ENCODE data around the gene UBE2I. TPM values are rescaled to one million over a fixed set of nuclear protein-coding genes. Genes with fewer than 3 reads are reported as not detected.

Gene UBE2I
- polyA plus RNA-seq, 2 of the 4 experiments (the other 2 are of a cell fraction), result 170 to 208 TPM

DNA sequence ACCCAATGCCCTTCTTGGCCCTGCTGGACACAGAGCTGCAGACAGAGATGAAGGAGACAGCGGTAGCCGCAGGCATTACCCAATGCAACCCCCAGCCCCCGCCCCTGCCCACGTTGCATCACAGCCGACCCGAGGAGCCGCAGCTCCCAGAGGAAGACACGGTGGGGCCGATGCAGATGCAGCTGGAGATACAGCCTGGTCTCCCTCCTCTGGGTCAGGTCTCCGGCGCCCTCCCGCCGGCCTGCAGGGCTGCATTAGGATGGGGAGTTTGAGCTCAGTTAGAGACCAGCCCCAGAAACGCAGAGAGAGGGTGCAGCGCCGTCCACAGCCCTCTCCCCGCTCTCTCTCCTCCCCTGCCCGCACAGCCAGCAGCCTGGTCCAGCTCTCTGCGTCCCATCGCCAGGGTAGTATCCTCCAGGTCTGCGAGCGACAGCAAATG is 19.4 kb upstream of the UBE2I start:
- no peak overlapping the region for H3K4me2 ChIP-seq
- ChIA-PET CTCF (interaction anchor here (1.0 to 3.2 kb wide), 5 partner anchors 11 to 57 kb away, joined by 3 to 20 read pairs (median 3); no protein-coding TSS in a partner anchor), POLR2A (no interaction called here)
- peaks cover 8% of the 10 kb centered on the region; the same call in 1 of the 3 replicates for H3K4me1 ChIP-seq
- H3K9me3 ChIP-seq, result no peaks in the 10 kb centered on the region
- TF ChIP-seq, protein P1, sequence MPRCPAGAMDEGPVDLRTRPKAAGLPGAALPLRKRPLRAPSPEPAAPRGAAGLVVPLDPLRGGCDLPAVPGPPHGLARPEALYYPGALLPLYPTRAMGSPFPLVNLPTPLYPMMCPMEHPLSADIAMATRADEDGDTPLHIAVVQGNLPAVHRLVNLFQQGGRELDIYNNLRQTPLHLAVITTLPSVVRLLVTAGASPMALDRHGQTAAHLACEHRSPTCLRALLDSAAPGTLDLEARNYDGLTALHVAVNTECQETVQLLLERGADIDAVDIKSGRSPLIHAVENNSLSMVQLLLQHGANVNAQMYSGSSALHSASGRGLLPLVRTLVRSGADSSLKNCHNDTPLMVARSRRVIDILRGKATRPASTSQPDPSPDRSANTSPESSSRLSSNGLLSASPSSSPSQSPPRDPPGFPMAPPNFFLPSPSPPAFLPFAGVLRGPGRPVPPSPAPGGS (IDR thresholded peaks at IDR 0.05), result no peak
- TF ChIP-seq EHMT2 (IDR thresholded peaks at IDR 0.05; ENCODE audit: low read depth), result no peak
- no peak for TF ChIP-seq EHF (CRISPR knock-in tag; IDR thresholded peaks at IDR 0.05)
- no peak for TF ChIP-seq EP300 (IDR thresholded peaks at IDR 0.05)
- TF ChIP-seq HES2 (IDR thresholded peaks at IDR 0.05), result no peak
- no peak for TF ChIP-seq CHD4 (IDR thresholded peaks at IDR 0.05; ENCODE audit: borderline replicate concordance)
- no peak for TF ChIP-seq CHD2 (IDR thresholded peaks at IDR 0.05; ENCODE audit: low read length, partially characterized antibody)
- TF ChIP-seq PHF8 (IDR thresholded peaks at IDR 0.05; ENCODE audit: borderline replicate concordance, low read depth), result no peak
- no peak for TF ChIP-seq TP53 (CRISPR knock-in tag; IDR thresholded peaks at IDR 0.05)
- no peak for TF ChIP-seq RAD21 (conservative IDR thresholded peaks at IDR 0.05 in 1 of 2, IDR thresholded peaks at IDR 0.05 in 1 of 2)
- no peak for TF ChIP-seq JUN (IDR thresholded peaks at IDR 0.05)
- TF ChIP-seq, protein P2, sequence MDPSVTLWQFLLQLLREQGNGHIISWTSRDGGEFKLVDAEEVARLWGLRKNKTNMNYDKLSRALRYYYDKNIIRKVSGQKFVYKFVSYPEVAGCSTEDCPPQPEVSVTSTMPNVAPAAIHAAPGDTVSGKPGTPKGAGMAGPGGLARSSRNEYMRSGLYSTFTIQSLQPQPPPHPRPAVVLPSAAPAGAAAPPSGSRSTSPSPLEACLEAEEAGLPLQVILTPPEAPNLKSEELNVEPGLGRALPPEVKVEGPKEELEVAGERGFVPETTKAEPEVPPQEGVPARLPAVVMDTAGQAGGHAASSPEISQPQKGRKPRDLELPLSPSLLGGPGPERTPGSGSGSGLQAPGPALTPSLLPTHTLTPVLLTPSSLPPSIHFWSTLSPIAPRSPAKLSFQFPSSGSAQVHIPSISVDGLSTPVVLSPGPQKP (IDR thresholded peaks at IDR 0.05; ENCODE audit: low read depth, low read length), result no peak
- no peak for TF ChIP-seq SREBF2 (IDR thresholded peaks at IDR 0.05)
- no peak for TF ChIP-seq CEBPB (IDR thresholded peaks at IDR 0.05)
- no peak for TF ChIP-seq GATA3 (IDR thresholded peaks at IDR 0.05; ENCODE audit: borderline replicate concordance)
- TF ChIP-seq MAZ (IDR thresholded peaks at IDR 0.05; ENCODE audit: borderline replicate concordance, low read depth, low read length), result no peak
- no peak for TF ChIP-seq POLR2A (IDR thresholded peaks at IDR 0.05; ENCODE audit: low read length)
- TF ChIP-seq RNF2 (IDR thresholded peaks at IDR 0.05; ENCODE audit: borderline replicate concordance, low read depth), result no peak
- TF ChIP-seq PBX3 (IDR thresholded peaks at IDR 0.05), result no peak
- no peak overlapping the region for H3K4me3 ChIP-seq
- DNase-seq (ENCODE audit: low read depth in 1 of 2, low spot score in 1 of 2) (no peak), ATAC-seq (peak; percentile 11 to 16; a peak in 2 of 6 replicates), FAIRE-seq (no peak)
- H3K27ac ChIP-seq, result no peak overlapping the region
- WGBS (ENCODE audit: missing lambda C conversion rate), result 84% methylated on average over 11 of the region's 22 CpGs

DNA sequence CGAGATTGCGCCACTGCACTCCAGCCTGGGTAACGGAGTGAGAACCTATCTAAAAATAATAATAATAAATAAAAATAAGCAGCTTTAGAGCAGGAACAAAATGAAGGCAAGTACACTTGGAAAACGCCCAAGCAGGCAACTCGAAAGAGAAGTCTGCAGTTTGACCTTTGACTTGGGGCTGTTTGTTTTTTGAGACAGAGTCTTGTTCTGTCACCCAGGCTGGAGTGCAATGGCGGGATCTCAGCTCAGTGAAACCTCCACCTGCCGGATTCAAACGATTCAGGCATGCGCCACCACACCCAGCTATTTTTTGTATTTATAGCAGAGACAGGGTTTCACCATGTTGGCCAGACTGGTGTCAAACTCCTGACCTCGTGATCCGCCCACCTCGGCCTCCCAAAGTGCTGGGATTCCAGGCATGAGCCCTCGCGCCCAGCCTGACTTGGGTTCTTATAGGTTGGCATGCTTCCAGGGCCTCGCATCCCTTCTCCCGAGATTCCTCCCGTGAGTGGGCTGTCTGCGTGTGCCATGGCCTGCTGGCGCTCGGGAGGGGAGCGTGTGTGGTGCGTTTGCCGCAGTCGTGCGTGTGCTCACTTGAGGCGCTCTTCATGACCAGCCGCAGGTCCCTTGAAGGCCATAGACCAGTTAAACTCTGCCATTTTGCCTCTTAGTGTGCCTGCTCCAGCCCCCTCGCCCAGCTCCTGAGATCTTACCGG is 18.4 kb upstream of the UBE2I start:
- ChIA-PET CTCF (interaction anchor here (1.0 to 3.2 kb wide), 5 partner anchors 10 to 56 kb away, joined by 3 to 20 read pairs (median 3); no protein-coding TSS in a partner anchor), POLR2A (no interaction called here)
- no peak for TF ChIP-seq USF2 (IDR thresholded peaks at IDR 0.05)
- no peak for TF ChIP-seq RNF2 (IDR thresholded peaks at IDR 0.05; ENCODE audit: borderline replicate concordance, low read depth)
- no peak for FAIRE-seq
- H3K9me3 ChIP-seq, result no peaks in the 10 kb centered on the region
- no peak for ATAC-seq
- no peak overlapping the region for H3K4me3 ChIP-seq
- H3K4me1 ChIP-seq, result peaks cover 8% of the 10 kb centered on the region; the same call in 1 of the 3 replicates
- H3K27ac ChIP-seq, result no peak overlapping the region
- no peak for DNase-seq (ENCODE audit: low read depth in 1 of 2, low spot score in 1 of 2)
- 78% methylated on average over 29 of the region's 29 CpGs for WGBS (ENCODE audit: missing lambda C conversion rate)
- H3K4me2 ChIP-seq, result no peak overlapping the region
